Measurements from ENCODE around the gene STK10. TPM values are rescaled to one million over a fixed set of nuclear protein-coding genes. Genes with fewer than 3 reads are reported as not detected.

STK10 gene
- polyA plus RNA-seq, 1 of the 3 experiments (the other 2 are of a cell fraction), result 11.0 TPM

DNA sequence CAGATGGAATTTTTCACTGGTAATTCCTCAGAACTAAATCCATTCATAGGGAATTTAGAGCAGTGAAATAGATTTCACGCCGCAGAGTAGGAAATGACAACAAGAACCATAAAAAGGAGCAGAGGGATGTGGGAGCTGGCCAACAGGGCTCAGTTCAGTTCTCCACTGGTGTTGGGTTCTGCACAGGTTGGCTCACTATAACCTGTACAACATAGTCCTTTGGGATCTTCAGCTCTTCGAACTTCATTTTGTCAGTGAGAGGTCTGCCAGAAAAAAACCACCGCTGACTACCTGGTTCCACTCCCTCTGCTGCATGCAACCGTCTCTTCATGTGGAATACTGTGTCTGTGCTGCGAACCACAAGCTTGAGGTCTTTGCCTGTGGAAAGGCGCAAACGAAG, 23.7 kb upstream of the STK10 start:
- ChIA-PET POLR2A (no interaction called here), CTCF (interaction anchor here (0.6 to 1.4 kb wide), 5 partner anchors 9 to 293 kb away, joined by 3 to 6 read pairs (median 3); partner anchors contain the start of gene STK10)
- Histone ChIP-seq H4K20me1 (ENCODE audit: insufficient read depth) (0 out of 2 replicates have a peak, but pooled peaks cover 10% of the 10 kb centered on the region), H3K27ac (ENCODE audit: low read depth in 2 of 2, low read length in 1 of 2) (no peak overlapping the region), H3K79me2 (ENCODE audit: insufficient read depth) (peaks cover 64% of the 10 kb centered on the region; the same call in 1 of the 2 replicates), H3F3A (replicated peaks; ENCODE audit: insufficient read depth) (peaks cover 4% of the 10 kb centered on the region), H3K9me2 (no peaks in the 10 kb centered on the region), H3K4me2 (no peak overlapping the region), H3K36me3 (replicated peaks in 1 of 2; ENCODE audit: control insufficient read depth in 1 of 2, insufficient read depth in 2 of 2, low read length in 1 of 2) (peaks cover 24 to 45% of the 10 kb centered on the region in 2 experiments), H3K4me1 (ENCODE audit: control insufficient read depth in 1 of 2, insufficient read depth in 2 of 2, low read depth in 1 of 2, low read length in 1 of 2) (no peaks in the 10 kb centered on the region; a peak in 1 of 4 replicates), H3K4me3 (ENCODE audit: low read depth in 2 of 2, low read length in 1 of 2) (no peak overlapping the region), H3K9me3 (no peaks in the 10 kb centered on the region), H3K27me3 (ENCODE audit: insufficient read depth) (no peaks in the 10 kb centered on the region), H3K9ac (no peak overlapping the region), H2AFZ (ENCODE audit: low read depth) (no peak overlapping the region)
- DNase-seq, result no peak
- no peak for TF ChIP-seq RFX5 (IDR thresholded peaks at IDR 0.05; ENCODE audit: low read length)
- TF ChIP-seq ELF1 (IDR thresholded peaks at IDR 0.05), result no peak
- TF ChIP-seq GABPA (IDR thresholded peaks at IDR 0.05; ENCODE audit: low read depth), result no peak
- TF ChIP-seq TEAD4 (IDR thresholded peaks at IDR 0.05; ENCODE audit: borderline replicate concordance, insufficient read depth), result no peak
- TF ChIP-seq GATA2 (CRISPR knock-in tag; IDR thresholded peaks at IDR 0.05), result no peak
- no peak for TF ChIP-seq SIN3A (IDR thresholded peaks at IDR 0.05; ENCODE audit: borderline replicate concordance, low read depth, low read length)
- no peak for TF ChIP-seq NFIC (IDR thresholded peaks at IDR 0.05; ENCODE audit: borderline replicate concordance)
- TF ChIP-seq, protein P1, sequence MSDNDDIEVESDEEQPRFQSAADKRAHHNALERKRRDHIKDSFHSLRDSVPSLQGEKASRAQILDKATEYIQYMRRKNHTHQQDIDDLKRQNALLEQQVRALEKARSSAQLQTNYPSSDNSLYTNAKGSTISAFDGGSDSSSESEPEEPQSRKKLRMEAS (IDR thresholded peaks at IDR 0.05; ENCODE audit: low read depth), result no peak
- no peak for TF ChIP-seq YY1 (IDR thresholded peaks at IDR 0.05; ENCODE audit: low read depth)
- no peak for TF ChIP-seq POLR2AphosphoS5 (IDR thresholded peaks at IDR 0.05; ENCODE audit: low read depth, low read length)
- no peak for TF ChIP-seq RCOR1 (IDR thresholded peaks at IDR 0.05; ENCODE audit: low read length)
- TF ChIP-seq JUND (IDR thresholded peaks at IDR 0.05), result no peak
- TF ChIP-seq TAF1 (IDR thresholded peaks at IDR 0.05; ENCODE audit: borderline replicate concordance, low read depth, low read length), result no peak
- TF ChIP-seq CHD2 (IDR thresholded peaks at IDR 0.05; ENCODE audit: low read length, partially characterized antibody), result no peak
- no peak for TF ChIP-seq EP300 (IDR thresholded peaks at IDR 0.05; ENCODE audit: borderline replicate concordance in 1 of 2, low read depth in 1 of 2, low read length in 1 of 2)
- TF ChIP-seq, protein P2, sequence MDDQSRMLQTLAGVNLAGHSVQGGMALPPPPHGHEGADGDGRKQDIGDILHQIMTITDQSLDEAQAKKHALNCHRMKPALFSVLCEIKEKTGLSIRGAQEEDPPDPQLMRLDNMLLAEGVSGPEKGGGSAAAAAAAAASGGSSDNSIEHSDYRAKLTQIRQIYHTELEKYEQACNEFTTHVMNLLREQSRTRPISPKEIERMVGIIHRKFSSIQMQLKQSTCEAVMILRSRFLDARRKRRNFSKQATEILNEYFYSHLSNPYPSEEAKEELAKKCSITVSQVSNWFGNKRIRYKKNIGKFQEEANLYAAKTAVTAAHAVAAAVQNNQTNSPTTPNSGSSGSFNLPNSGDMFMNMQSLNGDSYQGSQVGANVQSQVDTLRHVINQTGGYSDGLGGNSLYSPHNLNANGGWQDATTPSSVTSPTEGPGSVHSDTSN (IDR thresholded peaks at IDR 0.05), result no peak
- TF ChIP-seq, protein P3, sequence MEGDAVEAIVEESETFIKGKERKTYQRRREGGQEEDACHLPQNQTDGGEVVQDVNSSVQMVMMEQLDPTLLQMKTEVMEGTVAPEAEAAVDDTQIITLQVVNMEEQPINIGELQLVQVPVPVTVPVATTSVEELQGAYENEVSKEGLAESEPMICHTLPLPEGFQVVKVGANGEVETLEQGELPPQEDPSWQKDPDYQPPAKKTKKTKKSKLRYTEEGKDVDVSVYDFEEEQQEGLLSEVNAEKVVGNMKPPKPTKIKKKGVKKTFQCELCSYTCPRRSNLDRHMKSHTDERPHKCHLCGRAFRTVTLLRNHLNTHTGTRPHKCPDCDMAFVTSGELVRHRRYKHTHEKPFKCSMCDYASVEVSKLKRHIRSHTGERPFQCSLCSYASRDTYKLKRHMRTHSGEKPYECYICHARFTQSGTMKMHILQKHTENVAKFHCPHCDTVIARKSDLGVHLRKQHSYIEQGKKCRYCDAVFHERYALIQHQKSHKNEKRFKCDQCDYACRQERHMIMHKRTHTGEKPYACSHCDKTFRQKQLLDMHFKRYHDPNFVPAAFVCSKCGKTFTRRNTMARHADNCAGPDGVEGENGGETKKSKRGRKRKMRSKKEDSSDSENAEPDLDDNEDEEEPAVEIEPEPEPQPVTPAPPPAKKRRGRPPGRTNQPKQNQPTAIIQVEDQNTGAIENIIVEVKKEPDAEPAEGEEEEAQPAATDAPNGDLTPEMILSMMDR (IDR thresholded peaks at IDR 0.05), result no peak
- 98% methylated on average over 8 of the region's 8 CpGs for WGBS (ENCODE audit: low lambda C conversion rate)
